Stimulated activated CD4-positive, alpha-beta T cell treated with anti-CD3 and anti-CD28 coated beads, Interleukin-1b, Interleukin-23, amount 100 ng/mL, for 4 hours (primary cell): ENCODE data around the gene TMTC2.
"Not testable (repeated sequence)": the region's sequence is repeated elsewhere in the genome, so short reads cannot be mapped to it uniquely, and the experiment has no call there.

Experiments used
- DNase-seq, 2 donors: peaks; one replicate each; pipeline ENCODE4 v3.0.0-alpha.2; 2020; ENCODE audit warnings: low read depth in 2 of 2

The TMTC2 gene

GRCh38 chr12:82725741-82726140 is 39.0 kb downstream of the TMTC2 start:
- DNase-seq = no peak

GRCh38 chr12:82727886-82728285 is 41.2 kb downstream of the TMTC2 start:
- DNase-seq = no peak

GRCh38 chr12:82728710-82729109 is 42.0 kb downstream of the TMTC2 start:
- DNase-seq = no peak

- DNase-seq = no peak
Observed at GRCh38 chr12:82730953-82731459, 44.3 kb downstream of the TMTC2 start.

GRCh38 chr12:82740129-82741000 is 53.7 kb downstream of the TMTC2 start:
- DNase-seq = no peak

DNA sequence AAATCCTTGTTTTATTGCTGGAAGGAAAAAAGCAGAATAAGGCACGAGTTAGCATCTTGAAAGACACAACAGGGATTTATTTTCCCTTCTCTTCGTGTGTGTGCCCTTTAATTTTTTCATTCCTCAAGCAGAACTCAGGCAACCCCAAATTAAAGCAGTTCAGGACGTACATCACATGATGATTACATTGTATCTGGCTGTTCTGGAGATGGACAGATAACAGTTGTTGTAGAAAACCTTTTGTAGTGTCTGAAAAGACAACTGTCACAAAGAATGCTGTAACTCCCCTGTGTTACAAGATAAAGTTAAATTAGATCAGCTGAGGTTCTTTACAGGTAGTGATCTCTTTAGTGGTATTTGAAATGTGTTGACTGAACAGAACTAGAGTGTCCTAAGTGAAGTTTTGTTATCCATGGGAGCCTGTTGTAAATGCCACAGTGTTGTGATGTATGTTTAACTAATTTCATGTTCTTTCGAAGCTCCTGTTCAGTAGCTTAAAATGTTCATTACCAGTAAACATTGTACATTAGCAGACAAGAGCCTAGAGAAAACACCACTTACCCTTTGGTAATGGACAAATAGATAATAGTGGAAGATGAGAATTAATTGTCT is 58.5 kb downstream of the TMTC2 start:
- no peak for DNase-seq

DNA sequence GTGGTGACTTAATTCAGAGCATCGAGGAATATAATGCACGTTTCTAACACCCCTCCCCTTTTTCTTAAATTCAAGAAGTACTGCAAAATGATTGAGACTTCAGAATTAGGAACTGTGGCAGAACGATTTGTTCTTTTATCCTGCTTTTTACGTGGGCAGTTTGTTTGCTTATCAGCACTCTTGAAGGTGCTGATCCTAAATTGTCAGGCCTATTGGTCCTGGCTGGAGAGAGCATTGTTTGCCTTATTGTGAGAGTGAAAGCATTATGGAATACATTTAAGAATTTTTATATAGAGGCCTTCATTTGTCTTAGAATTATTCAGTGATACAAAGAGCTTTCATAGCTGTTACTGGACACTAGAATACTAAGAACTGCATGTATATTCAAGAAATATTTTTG is 59.1 kb downstream of the TMTC2 start:
- no peak for DNase-seq

DNA sequence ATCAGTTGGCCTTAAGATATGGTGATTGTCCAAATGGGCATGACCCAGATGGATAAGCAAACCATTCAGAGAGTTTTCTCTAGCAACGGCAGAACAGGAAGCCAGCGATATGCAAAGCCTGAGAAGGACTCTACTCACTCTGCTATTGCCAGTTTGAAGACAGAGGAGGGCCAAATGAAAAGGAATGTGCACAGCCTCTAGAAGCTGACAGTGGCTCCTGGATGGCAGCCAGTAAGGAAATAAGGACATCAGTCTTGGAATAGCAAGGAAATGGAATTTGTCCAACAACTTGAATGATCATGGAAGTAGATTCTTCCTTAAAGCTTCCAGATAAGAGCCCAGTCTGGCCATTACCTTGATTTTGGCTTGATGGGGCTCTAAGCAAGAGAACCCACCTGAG is 60.0 kb downstream of the TMTC2 start:
- DNase-seq = no peak

DNA sequence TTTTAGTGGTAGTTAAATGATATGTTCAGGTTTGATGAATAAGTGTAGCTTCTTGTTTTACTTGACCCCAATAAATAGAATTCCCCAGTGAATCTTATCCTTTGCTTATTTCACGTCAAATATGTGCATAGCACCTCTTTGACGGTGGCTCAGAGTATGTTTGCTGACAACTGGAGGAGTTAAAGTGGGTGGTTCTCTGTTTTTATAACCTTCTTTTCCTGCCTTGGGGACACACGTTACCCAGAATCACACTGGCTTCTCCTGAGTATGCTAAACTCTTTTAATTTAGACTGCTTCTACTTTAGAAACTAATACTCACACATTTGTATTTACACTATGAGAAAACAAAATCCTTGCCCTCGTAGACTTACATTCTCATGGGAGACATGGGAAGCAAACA is 62.3 kb downstream of the TMTC2 start:
- no peak for DNase-seq

DNA sequence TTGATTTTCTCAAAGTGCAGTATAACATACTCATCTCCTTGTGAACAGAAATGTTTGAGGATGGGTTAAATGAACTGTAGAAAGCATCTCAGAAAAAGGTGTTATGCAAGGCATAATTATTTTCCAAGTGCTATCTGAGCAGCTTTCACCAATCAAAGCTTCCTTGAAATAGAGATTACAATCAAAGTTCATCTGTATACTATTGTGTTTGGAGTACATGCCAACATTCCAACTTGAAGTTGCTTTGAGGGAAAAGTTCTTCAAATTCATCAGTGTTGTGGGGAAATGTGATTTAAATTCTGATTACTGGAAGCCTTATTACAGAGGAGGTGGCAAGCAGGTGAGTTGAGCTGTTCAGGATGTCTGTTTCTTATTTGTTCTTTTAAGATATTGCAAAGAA is 68.2 kb downstream of the TMTC2 start:
- no peak for DNase-seq

GRCh38 chr12:82756303-82756702 is 69.6 kb downstream of the TMTC2 start:
- DNase-seq = no peak

GRCh38 chr12:82757059-82757458 is 70.4 kb downstream of the TMTC2 start:
- DNase-seq = no peak

DNA sequence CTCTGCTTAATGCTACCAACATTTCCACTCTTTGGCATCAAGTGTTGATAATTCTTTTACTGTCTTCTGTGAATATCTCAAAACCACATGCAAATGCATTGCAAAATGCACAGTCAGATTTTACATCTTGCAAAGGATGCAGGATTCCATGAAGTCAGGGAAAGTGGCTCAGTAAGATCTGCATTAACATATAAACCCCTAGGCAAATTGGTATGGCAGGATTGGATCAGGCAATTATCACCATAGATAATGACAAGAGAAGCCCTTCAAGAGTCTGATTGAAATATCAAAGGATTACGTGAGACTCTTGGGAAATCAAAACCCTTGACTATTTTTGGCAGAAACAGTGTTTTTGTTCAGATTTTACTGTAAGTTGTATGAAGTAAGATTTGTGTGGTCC is 71.0 kb downstream of the TMTC2 start:
- no peak for DNase-seq

GRCh38 chr12:82758749-82759330 is 72.1 kb downstream of the TMTC2 start:
- no peak for DNase-seq

DNA sequence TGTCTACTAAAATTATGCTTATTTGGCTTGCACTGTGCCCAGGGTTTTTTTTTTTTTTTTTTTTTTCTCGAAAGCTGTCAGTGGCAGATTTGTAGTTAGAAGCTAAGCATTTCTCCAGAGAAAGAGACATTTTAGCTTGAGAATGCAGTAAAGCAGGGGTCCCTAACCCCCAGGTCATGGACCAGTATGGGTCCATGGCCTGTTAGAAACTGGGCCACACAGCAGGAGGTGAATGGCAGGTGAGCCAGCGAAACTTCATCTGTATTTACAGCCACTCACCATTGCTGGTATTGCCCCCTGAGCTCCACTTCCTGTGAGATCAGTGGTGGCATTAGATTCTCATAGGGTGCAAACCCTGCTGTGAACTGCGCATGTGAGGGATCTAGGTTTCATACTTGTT is 73.7 kb downstream of the TMTC2 start:
- no peak for DNase-seq

- not testable (repeated sequence) for DNase-seq
Observed at GRCh38 chr12:82765206-82765605, 78.5 kb downstream of the TMTC2 start.

GRCh38 chr12:82765971-82766705 is 79.4 kb downstream of the TMTC2 start:
- DNase-seq = no peak

DNA sequence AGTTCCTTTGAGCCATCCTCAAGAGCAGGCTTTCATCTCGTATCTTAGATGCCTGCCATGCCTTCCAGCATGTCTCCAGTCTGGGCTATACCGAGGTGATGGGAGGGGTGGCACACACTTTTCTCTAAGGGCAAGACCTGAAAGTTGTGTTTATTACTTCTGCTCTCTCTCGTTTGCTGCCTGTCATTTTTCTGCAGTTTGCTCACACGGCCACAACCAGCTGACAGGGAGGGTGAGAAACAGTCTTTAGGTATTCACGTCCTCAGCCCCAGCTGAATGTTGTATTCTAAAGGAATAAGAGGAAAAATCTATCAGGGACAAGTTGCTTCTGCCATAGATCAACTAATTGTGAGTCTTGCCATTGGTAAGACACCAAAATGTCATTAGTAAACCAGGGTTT is 88.0 kb downstream of the TMTC2 start:
- DNase-seq = no peak

GRCh38 chr12:82780517-82780916 is 93.8 kb downstream of the TMTC2 start:
- no peak for DNase-seq

- DNase-seq = no peak
Observed at GRCh38 chr12:82781309-82781997, 94.7 kb downstream of the TMTC2 start.

DNA sequence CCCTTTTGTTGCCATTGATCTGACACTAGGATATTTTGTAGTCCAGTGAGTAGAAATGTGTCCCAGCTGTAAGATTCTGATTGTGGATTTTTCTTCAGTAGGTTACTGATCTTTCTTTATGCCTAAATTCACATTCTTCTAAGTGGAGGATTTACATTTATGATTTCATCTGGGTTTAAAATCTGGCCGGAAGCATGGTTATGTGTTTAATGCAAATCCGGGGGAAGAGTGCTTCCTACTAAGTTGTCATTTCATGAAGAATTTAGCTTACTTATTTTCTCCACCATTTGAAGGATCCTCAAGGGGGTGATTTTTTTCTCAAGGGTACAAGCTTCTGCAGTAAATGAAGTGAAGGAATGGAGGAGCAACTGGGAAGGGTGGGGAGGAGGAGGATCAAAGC is 96.7 kb downstream of the TMTC2 start:
- DNase-seq = no peak

GRCh38 chr12:82787016-82787415 is 100.3 kb downstream of the TMTC2 start:
- DNase-seq = no peak
